ENCODE measurements around the gene HTR6.

HTR6 gene

DNA sequence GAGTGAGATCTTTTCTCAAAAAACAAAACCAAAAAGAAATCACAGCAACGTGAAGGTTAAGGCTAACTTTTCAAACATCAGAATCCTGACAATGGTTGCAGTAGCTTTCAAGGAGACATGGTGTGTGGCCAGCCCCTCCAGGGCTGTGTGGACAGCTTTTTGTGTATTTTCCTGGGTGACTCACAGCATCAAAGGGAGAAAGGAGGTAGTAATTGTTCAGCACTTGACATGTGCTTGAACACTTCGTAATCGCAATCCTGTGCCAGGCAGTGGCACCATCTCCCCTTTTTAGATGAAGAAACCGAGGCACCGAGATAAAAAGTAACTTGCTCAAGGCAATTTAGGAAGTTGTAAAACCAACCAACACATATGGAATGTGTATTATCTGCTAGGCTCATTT, 10.3 kb upstream of the HTR6 start:
- no peak overlapping the region for H3K27ac ChIP-seq (ENCODE audit: low read length)
- H3K79me2 ChIP-seq (ENCODE audit: low read length), result no peaks in the 10 kb centered on the region
- H3K4me2 ChIP-seq (ENCODE audit: low read length), result no peak overlapping the region
- no peak for TF ChIP-seq EZH2phosphoT487 (IDR thresholded peaks at IDR 0.05; ENCODE audit: low read depth)
- TF ChIP-seq, protein P1, sequence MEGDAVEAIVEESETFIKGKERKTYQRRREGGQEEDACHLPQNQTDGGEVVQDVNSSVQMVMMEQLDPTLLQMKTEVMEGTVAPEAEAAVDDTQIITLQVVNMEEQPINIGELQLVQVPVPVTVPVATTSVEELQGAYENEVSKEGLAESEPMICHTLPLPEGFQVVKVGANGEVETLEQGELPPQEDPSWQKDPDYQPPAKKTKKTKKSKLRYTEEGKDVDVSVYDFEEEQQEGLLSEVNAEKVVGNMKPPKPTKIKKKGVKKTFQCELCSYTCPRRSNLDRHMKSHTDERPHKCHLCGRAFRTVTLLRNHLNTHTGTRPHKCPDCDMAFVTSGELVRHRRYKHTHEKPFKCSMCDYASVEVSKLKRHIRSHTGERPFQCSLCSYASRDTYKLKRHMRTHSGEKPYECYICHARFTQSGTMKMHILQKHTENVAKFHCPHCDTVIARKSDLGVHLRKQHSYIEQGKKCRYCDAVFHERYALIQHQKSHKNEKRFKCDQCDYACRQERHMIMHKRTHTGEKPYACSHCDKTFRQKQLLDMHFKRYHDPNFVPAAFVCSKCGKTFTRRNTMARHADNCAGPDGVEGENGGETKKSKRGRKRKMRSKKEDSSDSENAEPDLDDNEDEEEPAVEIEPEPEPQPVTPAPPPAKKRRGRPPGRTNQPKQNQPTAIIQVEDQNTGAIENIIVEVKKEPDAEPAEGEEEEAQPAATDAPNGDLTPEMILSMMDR (IDR thresholded peaks at IDR 0.05; ENCODE audit: low read depth, low read length), result no peak
- H3K4me3 ChIP-seq (ENCODE audit: low read length), result no peak overlapping the region
- no peak overlapping the region for H3K9ac ChIP-seq (ENCODE audit: low read length)
- no peaks in the 10 kb centered on the region for H3K9me3 ChIP-seq (ENCODE audit: insufficient read depth, low read length)
- H3K36me3 ChIP-seq (replicated peaks; ENCODE audit: low read depth, low read length), result no peaks in the 10 kb centered on the region
- peaks cover 6% of the 10 kb centered on the region; the same call in 1 of the 2 replicates for H3K4me1 ChIP-seq (ENCODE audit: low read length)
- no peaks in the 10 kb centered on the region for H3K27me3 ChIP-seq (ENCODE audit: low read depth, low read length)
- no peaks in the 10 kb centered on the region for H4K20me1 ChIP-seq (ENCODE audit: insufficient read depth, low read length)
- H2AFZ ChIP-seq (ENCODE audit: low read depth, low read length), result no peak overlapping the region

- no peak overlapping the region for H3K9ac ChIP-seq (ENCODE audit: low read length)
- H3K36me3 ChIP-seq (replicated peaks; ENCODE audit: low read depth, low read length), result no peaks in the 10 kb centered on the region
- H2AFZ ChIP-seq (ENCODE audit: low read depth, low read length), result no peak overlapping the region
- TF ChIP-seq, protein P1 (IDR thresholded peaks at IDR 0.05; ENCODE audit: low read depth, low read length), result no peak
- TF ChIP-seq EZH2phosphoT487 (IDR thresholded peaks at IDR 0.05; ENCODE audit: low read depth), result no peak
- no peak overlapping the region for H3K4me2 ChIP-seq (ENCODE audit: low read length)
- H3K79me2 ChIP-seq (ENCODE audit: low read length), result no peaks in the 10 kb centered on the region
- H3K27ac ChIP-seq (ENCODE audit: low read length), result no peak overlapping the region
- H3K4me3 ChIP-seq (ENCODE audit: low read length), result no peak overlapping the region
- no peaks in the 10 kb centered on the region for H4K20me1 ChIP-seq (ENCODE audit: insufficient read depth, low read length)
- no peaks in the 10 kb centered on the region for H3K9me3 ChIP-seq (ENCODE audit: insufficient read depth, low read length)
- H3K4me1 ChIP-seq (ENCODE audit: low read length), result peaks cover 6% of the 10 kb centered on the region; the same call in 1 of the 2 replicates
- H3K27me3 ChIP-seq (ENCODE audit: low read depth, low read length), result no peaks in the 10 kb centered on the region
Observed at GRCh38 chr1:19654886-19655717, 9.6 kb upstream of the HTR6 start.

DNA sequence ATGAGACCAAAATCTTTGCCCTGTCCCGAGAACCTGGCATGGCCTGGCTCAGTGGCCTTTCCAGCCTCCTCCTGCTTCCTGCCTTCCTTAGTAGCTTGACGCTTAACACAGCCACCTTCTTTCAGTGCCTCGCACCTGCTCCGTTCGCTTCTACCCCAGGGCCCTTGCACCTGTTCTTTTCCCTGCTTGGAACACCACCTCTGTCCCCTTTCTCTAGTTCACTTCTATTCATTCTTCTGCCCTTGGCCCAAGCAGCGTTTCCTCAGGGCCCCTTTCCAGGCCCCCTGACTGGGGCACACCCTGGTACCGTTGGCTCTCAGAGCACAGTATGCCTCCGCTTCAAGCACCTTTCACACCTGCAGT, 9.0 kb upstream of the HTR6 start:
- H3K27me3 ChIP-seq (ENCODE audit: low read depth, low read length), result no peaks in the 10 kb centered on the region
- no peaks in the 10 kb centered on the region for H4K20me1 ChIP-seq (ENCODE audit: insufficient read depth, low read length)
- no peak overlapping the region for H3K27ac ChIP-seq (ENCODE audit: low read length)
- H3K9me3 ChIP-seq (ENCODE audit: insufficient read depth, low read length), result no peaks in the 10 kb centered on the region
- no peaks in the 10 kb centered on the region for H3K36me3 ChIP-seq (replicated peaks; ENCODE audit: low read depth, low read length)
- no peak overlapping the region for H3K4me3 ChIP-seq (ENCODE audit: low read length)
- peaks cover 6% of the 10 kb centered on the region; the same call in 1 of the 2 replicates for H3K4me1 ChIP-seq (ENCODE audit: low read length)
- no peak for TF ChIP-seq EZH2phosphoT487 (IDR thresholded peaks at IDR 0.05; ENCODE audit: low read depth)
- TF ChIP-seq, protein P1 (IDR thresholded peaks at IDR 0.05; ENCODE audit: low read depth, low read length), result no peak
- H3K4me2 ChIP-seq (ENCODE audit: low read length), result no peak overlapping the region
- H3K9ac ChIP-seq (ENCODE audit: low read length), result no peak overlapping the region
- no peaks in the 10 kb centered on the region for H3K79me2 ChIP-seq (ENCODE audit: low read length)
- H2AFZ ChIP-seq (ENCODE audit: low read depth, low read length), result no peak overlapping the region

- Histone ChIP-seq H2AFZ (ENCODE audit: low read depth, low read length) (no peak overlapping the region), H3K27ac (ENCODE audit: low read length) (no peak overlapping the region), H3K36me3 (replicated peaks; ENCODE audit: low read depth, low read length) (no peaks in the 10 kb centered on the region), H3K4me2 (ENCODE audit: low read length) (no peak overlapping the region), H3K79me2 (ENCODE audit: low read length) (no peaks in the 10 kb centered on the region), H3K4me3 (ENCODE audit: low read length) (no peak overlapping the region), H3K9me3 (ENCODE audit: insufficient read depth, low read length) (no peaks in the 10 kb centered on the region), H3K9ac (ENCODE audit: low read length) (no peak overlapping the region), H4K20me1 (ENCODE audit: insufficient read depth, low read length) (no peaks in the 10 kb centered on the region), H3K4me1 (ENCODE audit: low read length) (peaks cover 3% of the 10 kb centered on the region; the same call in 1 of the 2 replicates), H3K27me3 (ENCODE audit: low read depth, low read length) (no peaks in the 10 kb centered on the region)
- TF ChIP-seq, protein P1 (IDR thresholded peaks at IDR 0.05; ENCODE audit: low read depth, low read length), result no peak
- TF ChIP-seq EZH2phosphoT487 (IDR thresholded peaks at IDR 0.05; ENCODE audit: low read depth), result no peak
Observed at GRCh38 chr1:19656134-19656779, 8.4 kb upstream of the HTR6 start.

All from OCI-LY3 (cell line).